H1 (cell line): ENCODE results near the gene TBCD. TPM values are rescaled to one million over a fixed set of nuclear protein-coding genes. Genes with fewer than 3 reads are reported as not detected.

Experiments
- CTCF ChIA-PET: fragments of 300-600 bp; sonication (Branson Sonifier 250); formaldehyde crosslinking; loops from one replicate; lab custom pipeline; 2021; ENCODE audit not compliant: partially characterized antibody; lab: Charles Lee
- POLR2A ChIA-PET: fragments of 300-600 bp; sonication (Branson Sonifier 250); formaldehyde crosslinking; loops from one replicate; lab custom pipeline; 2021; ENCODE audit warnings: inconsistent platforms; ENCODE audit not compliant: partially characterized antibody; lab: Charles Lee
- DNase-seq, 2 experiments: peaks; one replicate each; pipeline versions ENCODE4 v3.0.0 to v3.0.0-alpha.2; 2010 to 2022; ENCODE audit warnings: low spot score in 2 of 2, low read depth in 1 of 2, mixed read lengths in 1 of 2
- FAIRE-seq: peaks from 2 replicates; lab custom pipeline; 2011; peaks lifted over from hg19 to GRCh38; lab: Jason Lieb, UNC
- H2AFZ ChIP-seq: 2 replicates; pipeline ENCODE4 v1.8.1; 2012; ENCODE audit warnings: low read length, inconsistent platforms
- H2AK5ac ChIP-seq: 2 replicates; pipeline ENCODE4 v1.6.1; 2013; ENCODE audit warnings: low read depth, low read length
- H2BK120ac ChIP-seq: replicated peaks from 2 replicates; pipeline ENCODE3; 2013; ENCODE audit warnings: low read depth, low read length, inconsistent platforms
- H2BK12ac ChIP-seq: 2 replicates; pipeline ENCODE4 v1.6.1; 2013; ENCODE audit warnings: low read depth, low read length
- H2BK15ac ChIP-seq: 2 replicates; pipeline ENCODE4 v1.6.1; 2013; ENCODE audit warnings: low read length
- H2BK20ac ChIP-seq: 2 replicates; pipeline ENCODE4 v1.6.1; 2013; ENCODE audit warnings: low read length
- H2BK5ac ChIP-seq: 2 replicates; pipeline ENCODE4 v1.6.1; 2013; ENCODE audit warnings: low read depth, low read length
- H3K14ac ChIP-seq: 2 replicates; pipeline ENCODE4 v1.6.1; 2013; ENCODE audit warnings: inconsistent platforms; ENCODE audit not compliant: insufficient read length
- H3K18ac ChIP-seq: 2 replicates; pipeline ENCODE4 v1.6.1; 2013; ENCODE audit warnings: low read length; ENCODE audit errors: extremely low read depth
- H3K23ac ChIP-seq: 2 replicates; pipeline ENCODE4 v1.6.1; 2013; ENCODE audit warnings: inconsistent platforms; ENCODE audit not compliant: insufficient read length
- H3K23me2 ChIP-seq: 2 replicates; pipeline ENCODE4 v1.6.1; 2013; ENCODE audit warnings: low read depth, low read length
- H3K27ac ChIP-seq: 2 replicates; pipeline ENCODE4 v1.6.1; 2011; ENCODE audit warnings: low read depth, low read length, inconsistent platforms
- H3K27me3 ChIP-seq, 4 experiments: replicated peaks in 1 of 4; 1 replicate in 1 of 4; 2 replicates in 3 of 4; pipeline versions ENCODE4 v1.6.1 to v1.8.1; 2011 to 2013; ENCODE audit warnings: low read length in 3 of 4, mild to moderate bottlenecking in 3 of 4, inconsistent platforms in 2 of 4, mixed read lengths in 2 of 4, moderate library complexity in 1 of 4; ENCODE audit not compliant: control insufficient read depth in 3 of 4, insufficient read depth in 3 of 4; ENCODE audit errors: extremely low read depth in 1 of 4
- H3K36me3 ChIP-seq, 4 experiments: 2 replicates each; pipeline versions ENCODE4 v1.6.1 to v1.8.1; 2011 to 2013; ENCODE audit warnings: mild to moderate bottlenecking in 4 of 4, low read length in 3 of 4, moderate library complexity in 2 of 4, control low read depth in 1 of 4, inconsistent platforms in 1 of 4; ENCODE audit not compliant: insufficient read depth in 4 of 4, control insufficient read depth in 2 of 4
- H3K4ac ChIP-seq: replicated peaks from 2 replicates; pipeline ENCODE3; 2013; ENCODE audit warnings: low read length, low read depth, mixed read lengths, inconsistent platforms; ENCODE audit not compliant: insufficient read length
- H3K4me1 ChIP-seq, 4 experiments: replicated peaks in 1 of 4; 1 replicate in 1 of 4; 2 replicates in 3 of 4; pipeline versions ENCODE4 v1.6.1 to v1.8.1; 2011 to 2013; ENCODE audit warnings: low read length in 3 of 4, inconsistent platforms in 2 of 4, mixed read lengths in 1 of 4; ENCODE audit not compliant: insufficient read depth in 4 of 4, control insufficient read depth in 3 of 4
- H3K4me2 ChIP-seq, 2 experiments: 2 replicates each; pipeline versions ENCODE4 v1.6.1 to v1.8.1; 2011 to 2013; ENCODE audit warnings: low read depth in 2 of 2, low read length in 2 of 2, control low read depth in 1 of 2, inconsistent platforms in 1 of 2, mild to moderate bottlenecking in 1 of 2; ENCODE audit not compliant: insufficient read depth in 1 of 2
- H3K4me3 ChIP-seq, 4 experiments: fragments of 200-600, 300-600 bp in 1 of 4; sonication (generic), shearing (Covaris generic), sonication (Bioruptor Twin) in 1 of 4; 2 replicates each; pipeline versions ENCODE4 v1.5.1 to v1.8.1; 2011 to 2016; ENCODE audit warnings: low read length in 4 of 4, low read depth in 3 of 4, control low read depth in 2 of 4, inconsistent platforms in 2 of 4, mild to moderate bottlenecking in 2 of 4, mixed read lengths in 1 of 4, moderate library complexity in 1 of 4; ENCODE audit not compliant: insufficient read depth in 2 of 4; ENCODE audit errors: extremely low read depth in 1 of 4
- H3K56ac ChIP-seq: replicated peaks from 2 replicates; pipeline ENCODE3; 2013; ENCODE audit warnings: low read depth, mild to moderate bottlenecking, mixed read lengths, low read length, inconsistent platforms; ENCODE audit not compliant: insufficient read length
- H3K79me1 ChIP-seq: 2 replicates; pipeline ENCODE4 v1.6.1; 2013; ENCODE audit warnings: low read depth, low read length, control low read depth
- H3K79me2 ChIP-seq, 2 experiments: 2 replicates each; pipeline versions ENCODE4 v1.6.1 to v1.8.1; 2012 to 2013; ENCODE audit warnings: low read length in 2 of 2, mild to moderate bottlenecking in 2 of 2, inconsistent platforms in 1 of 2; ENCODE audit not compliant: insufficient read depth in 2 of 2, control insufficient read depth in 1 of 2
- H3K9ac ChIP-seq, 4 experiments: replicated peaks in 1 of 4; 1 replicate in 1 of 4; 2 replicates in 3 of 4; pipeline versions ENCODE4 v1.6.1 to v1.8.1; 2011 to 2013; ENCODE audit warnings: low read depth in 3 of 4, low read length in 3 of 4, control low read depth in 2 of 4, mild to moderate bottlenecking in 2 of 4, moderate library complexity in 2 of 4, inconsistent platforms in 1 of 4; ENCODE audit errors: extremely low read depth in 1 of 4
- H3K9me3 ChIP-seq, 2 experiments: 2 replicates each; pipeline versions ENCODE4 v1.6.1 to v1.8.1; 2012 to 2013; ENCODE audit warnings: mild to moderate bottlenecking in 2 of 2, moderate library complexity in 2 of 2, control low read depth in 1 of 2, inconsistent platforms in 1 of 2, low read depth in 1 of 2, low read length in 1 of 2, mixed read lengths in 1 of 2; ENCODE audit not compliant: insufficient read depth in 2 of 2
- H4K20me1 ChIP-seq, 2 experiments: replicated peaks in 1 of 2; 2 replicates each; pipeline versions ENCODE3 to v1.8.1; 2011 to 2013; ENCODE audit warnings: inconsistent platforms in 2 of 2, low read length in 2 of 2, mild to moderate bottlenecking in 1 of 2; ENCODE audit not compliant: insufficient read depth in 2 of 2, control insufficient read depth in 1 of 2
- H4K5ac ChIP-seq: 2 replicates; pipeline ENCODE4 v1.6.1; 2013; ENCODE audit warnings: low read length, low read depth, mixed read lengths, inconsistent platforms; ENCODE audit not compliant: insufficient read length
- H4K8ac ChIP-seq: 2 replicates; pipeline ENCODE4 v1.8.0; 2013; ENCODE audit warnings: mild to moderate bottlenecking, moderate library complexity, low read length, inconsistent platforms; ENCODE audit not compliant: insufficient read depth; ENCODE audit errors: extremely low read depth
- H4K91ac ChIP-seq: replicated peaks from 2 replicates; pipeline ENCODE3; 2013; ENCODE audit warnings: low read length, mixed read lengths, inconsistent platforms; ENCODE audit not compliant: insufficient read length
- ASH2L ChIP-seq: fragments of 200-600, 300-600 bp; sonication (generic); IDR thresholded peaks from one replicate; pipeline ENCODE4 v1.7.1; 2017; ENCODE audit warnings: low read length
- JUN ChIP-seq: IDR thresholded peaks from 2 replicates; pipeline ENCODE4 v1.6.1; 2011; ENCODE audit warnings: low read depth, mild to moderate bottlenecking, improper control_type of control experiment, low read length
- NANOG ChIP-seq: IDR thresholded peaks from 2 replicates; pipeline ENCODE4 v1.6.1; 2011; ENCODE audit warnings: low read length, low read depth, mild to moderate bottlenecking, inconsistent platforms; ENCODE audit not compliant: insufficient read depth, poor library complexity, severe bottlenecking
- WGBS, 2 experiments: shearing (Covaris generic) in 1 of 2; methylation state at CpG; one replicate each; pipeline versions ENCODE4 v1.1.6 to v1.1.7; 2013 to 2015; ENCODE audit warnings: low lambda C conversion rate in 2 of 2, mixed read lengths in 2 of 2, inconsistent platforms in 1 of 2, low coverage in 1 of 2, missing lambda C conversion rate in 1 of 2; ENCODE audit not compliant: insufficient replicate concordance in 2 of 2, insufficient coverage in 1 of 2, insufficient read length in 1 of 2; ENCODE audit errors: extremely low coverage in 1 of 2, missing lambda C conversion rate in 1 of 2; 5-methylcytosine and 5-hydroxymethylcytosine counted together
- polyA plus RNA-seq, 7 experiments: library from polyadenylated mRNA; depleted of rRNA in 3 of 7; stranded (reverse) in 5 of 7; unstranded in 2 of 7; fragments of >200 nt in 5 of 7; fragments of 200-250 nt in 2 of 7; gene quantifications; 1 replicate in 5 of 7; 2 replicates in 1 of 7; 4 replicates in 1 of 7; pipeline versions ENCODE4 v1.2.1 to v1.2.3, GENCODE V29; 2011 to 2013; ENCODE audit warnings: missing spikeins in 2 of 7, mixed read lengths in 2 of 7
- total RNA-seq: library from RNA; stranded (reverse); fragmentation: NEBNext Ultra II Directional; extraction: Animal tissue kit (Norgen Biotek cat#: 25700); gene quantifications from 2 replicates; pipeline ENCODE4 v1.2.1, GENCODE V29; 2021

The TBCD gene
- total and polyA plus RNA-seq, 2 of the 8 experiments (the other 6 are each of a cell fraction or from before 2014, with no cell fraction given), result 118 to 162 TPM

- no peak overlapping the region for H3K4me2 ChIP-seq
Measured at GRCh38 chr17:82794781-82795482, 43.1 kb downstream of the TBCD start.

More at GRCh38 chr17:82794781-82795482, 43.1 kb downstream of the TBCD start:
- no peak overlapping the region for H3K14ac ChIP-seq
- no peaks in the 10 kb centered on the region for H3K27me3 ChIP-seq
- H2BK12ac ChIP-seq, result no peak overlapping the region
- no peak overlapping the region for H3K4ac ChIP-seq
- no peak overlapping the region for H2BK20ac ChIP-seq
- no peak overlapping the region for H2BK5ac ChIP-seq
- H2AK5ac ChIP-seq, result no peak overlapping the region
- peaks cover 0 to 29% of the 10 kb centered on the region in 2 experiments; a peak in 2 of 4 replicates for H3K79me2 ChIP-seq
- H3K36me3 ChIP-seq, result peaks cover 0 to 21% (median 9%) of the 10 kb centered on the region in 4 experiments; a peak in 6 of 8 replicates
- 96% methylated on average over 14 of the region's 18 CpGs; no CpG with 5 or more reads in 1 of the 2 experiments for WGBS, 2 experiments
- CTCF ChIA-PET, result interaction anchor here (1.1 to 2.1 kb wide), 3 partner anchors 11 to 41 kb away, joined by 3 to 10 read pairs (median 3); no protein-coding TSS in a partner anchor
- H4K91ac ChIP-seq, result no peak overlapping the region
- H2BK120ac ChIP-seq, result no peak overlapping the region
- H3K23me2 ChIP-seq, result 0 out of 2 replicates have a peak, but pooled peaks cover under 1% of the 10 kb centered on the region
- no peak overlapping the region for H3K56ac ChIP-seq
- DNase-seq (no peak), FAIRE-seq (no peak)
- no peak overlapping the region for H3K9ac ChIP-seq
- no peak overlapping the region for H3K23ac ChIP-seq
- H4K20me1 ChIP-seq, result peaks cover 7 to 12% of the 10 kb centered on the region in 2 experiments
- no peak overlapping the region for H4K8ac ChIP-seq
- peaks cover 19% of the 10 kb centered on the region for H3K79me1 ChIP-seq
- H3K9me3 ChIP-seq, result peaks cover 0 to under 1% of the 10 kb centered on the region in 2 experiments; a peak in 1 of 4 replicates
- POLR2A ChIA-PET, result no interaction called here
- H3K4me1 ChIP-seq, result no peaks in the 10 kb centered on the region
- no peak overlapping the region for H3K4me3 ChIP-seq
- H4K5ac ChIP-seq, result no peak overlapping the region
- no peak overlapping the region for H3K18ac ChIP-seq
- H2AFZ ChIP-seq, result no peak overlapping the region
- no peak for TF ChIP-seq ASH2L
- no peak for TF ChIP-seq JUN
- TF ChIP-seq NANOG, result no peak
- no peak overlapping the region for H2BK15ac ChIP-seq
- H3K27ac ChIP-seq, result no peak overlapping the region
